Ectodermal cell (in vitro differentiated cells): ENCODE results near the gene DVL2.

Experiments used
- H3K27ac ChIP-seq: 2 replicates; pipeline ENCODE4 v1.7.0; 2013; ENCODE audit warnings: mild to moderate bottlenecking, low read depth, low read length; ENCODE audit not compliant: insufficient read depth, poor library complexity, severe bottlenecking
- H3K27me3 ChIP-seq: 2 replicates; pipeline ENCODE4 v1.7.0; 2013; ENCODE audit warnings: mild to moderate bottlenecking, low read length; ENCODE audit not compliant: insufficient read depth, control insufficient read depth, poor library complexity, severe bottlenecking
- H3K36me3 ChIP-seq: one replicate; pipeline ENCODE4 v1.7.0; 2013; ENCODE audit warnings: low read length; ENCODE audit not compliant: control insufficient read depth, insufficient read depth
- H3K4me1 ChIP-seq: one replicate; pipeline ENCODE4 v1.7.0; 2013; ENCODE audit warnings: low read length; ENCODE audit not compliant: control insufficient read depth, insufficient read depth
- H3K4me3 ChIP-seq: 2 replicates; pipeline ENCODE4 v1.7.0; 2013; ENCODE audit warnings: low read depth, low read length, control low read depth; ENCODE audit not compliant: insufficient read depth
- H3K9me3 ChIP-seq: 2 replicates; pipeline ENCODE4 v1.7.0; 2013; ENCODE audit warnings: mild to moderate bottlenecking, low read length, moderate library complexity; ENCODE audit not compliant: control insufficient read depth
- WGBS, 2 experiments: methylation state at CpG; one replicate each; pipeline ENCODE4 v1.1.7; 2013; ENCODE audit warnings: missing lambda C conversion rate in 2 of 2; 5-methylcytosine and 5-hydroxymethylcytosine counted together

The DVL2 gene

GRCh38 chr17:7254511-7254910 lies 20.2 kb upstream of the DVL2 start:
- no peak overlapping the region for H3K27ac ChIP-seq
- no peak overlapping the region for H3K4me3 ChIP-seq
- WGBS, 2 experiments = 97 to 98% methylated on average over 4 of the region's 4 CpGs
- H3K4me1 ChIP-seq = peaks cover 12% of the 10 kb centered on the region
- H3K27me3 ChIP-seq = no peaks in the 10 kb centered on the region
- H3K9me3 ChIP-seq = no peaks in the 10 kb centered on the region
- H3K36me3 ChIP-seq = peaks cover 18% of the 10 kb centered on the region

DNA sequence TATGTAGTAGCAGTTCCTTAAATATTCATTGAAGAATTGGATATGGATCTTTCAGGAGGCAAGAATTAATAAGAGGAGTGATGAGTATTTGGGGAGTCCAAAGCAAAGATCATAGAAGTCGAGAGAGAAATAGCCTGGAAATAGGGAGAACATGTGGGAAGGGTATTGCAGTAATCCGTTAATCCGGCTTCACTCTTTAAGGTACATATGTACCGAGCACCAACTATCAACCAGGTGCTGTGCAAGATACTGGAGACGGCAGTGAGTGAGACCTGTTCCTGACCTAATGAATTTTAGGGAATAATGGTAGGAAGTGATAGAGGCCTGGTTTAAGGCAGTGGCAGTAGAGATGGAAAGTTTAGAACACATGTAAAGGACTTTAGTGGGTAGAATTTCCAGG lies 18.8 kb upstream of the DVL2 start:
- Histone ChIP-seq H3K36me3 (peaks cover 18% of the 10 kb centered on the region), H3K27ac (no peak overlapping the region), H3K4me3 (peak overlapping the region; percentile 91), H3K9me3 (no peaks in the 10 kb centered on the region), H3K4me1 (peaks cover 20% of the 10 kb centered on the region), H3K27me3 (no peaks in the 10 kb centered on the region)
- 89 to 90% methylated on average over 5 of the region's 5 CpGs for WGBS, 2 experiments

DNA sequence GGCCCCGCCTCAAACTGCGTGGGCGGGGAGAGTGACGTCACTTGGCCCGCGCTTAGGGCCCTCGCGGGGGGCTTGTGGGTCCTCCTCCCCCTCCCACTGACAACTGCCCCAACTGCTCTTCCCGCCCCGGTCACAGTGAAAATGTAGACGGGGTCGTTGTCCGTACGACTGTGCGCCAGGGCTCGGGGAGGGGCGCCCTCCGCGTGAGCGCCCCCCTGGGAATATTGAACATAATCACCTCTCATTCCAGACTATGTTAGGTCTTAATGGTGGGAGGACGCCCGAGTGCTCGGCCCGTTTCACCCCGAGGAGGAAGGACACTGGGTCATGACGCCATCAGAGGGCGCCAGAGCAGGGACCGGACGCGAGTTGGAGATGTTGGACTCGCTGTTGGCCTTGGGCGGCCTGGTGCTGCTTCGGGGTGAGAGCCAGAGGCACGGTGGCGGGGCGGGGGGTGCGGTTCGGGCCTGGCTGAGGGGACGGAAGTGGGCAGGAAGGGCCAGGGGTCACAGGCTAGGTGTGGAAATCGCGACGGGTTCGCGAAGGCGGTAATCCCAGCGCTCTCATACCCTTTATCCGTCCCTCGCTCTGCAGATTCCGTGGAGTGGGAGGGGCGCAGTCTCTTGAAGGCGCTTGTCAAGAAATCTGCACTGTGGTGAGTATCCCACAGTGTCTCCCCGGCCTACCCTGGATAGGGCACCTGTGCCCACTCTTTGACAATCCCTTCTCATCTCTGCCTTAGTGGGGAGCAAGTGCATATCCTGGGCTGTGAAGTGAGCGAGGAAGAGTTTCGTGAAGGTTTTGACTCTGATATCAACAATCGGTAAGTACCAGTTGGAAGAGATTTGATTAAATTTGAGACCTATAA lies 18.1 kb upstream of the DVL2 start, which contains the start of gene ELP5:
Gene ELP5 (plus strand): TSS at position 40 of the 868 bp plus-strand sequence. CDS start 336 bp downstream, at position 376.
- peak within 1 kb of the TSS; percentile 99 for H3K27ac ChIP-seq
- H3K27me3 ChIP-seq = no peaks in the 10 kb centered on the region
- peak within 1 kb of the TSS; percentile 91 for H3K4me3 ChIP-seq
- H3K9me3 ChIP-seq = no peaks in the 10 kb centered on the region
- WGBS, 2 experiments = 2% methylated on average over 55 of the region's 55 CpGs
- peaks cover 20% of the 10 kb centered on the region for H3K4me1 ChIP-seq
- peaks cover 18% of the 10 kb centered on the region for H3K36me3 ChIP-seq

DNA sequence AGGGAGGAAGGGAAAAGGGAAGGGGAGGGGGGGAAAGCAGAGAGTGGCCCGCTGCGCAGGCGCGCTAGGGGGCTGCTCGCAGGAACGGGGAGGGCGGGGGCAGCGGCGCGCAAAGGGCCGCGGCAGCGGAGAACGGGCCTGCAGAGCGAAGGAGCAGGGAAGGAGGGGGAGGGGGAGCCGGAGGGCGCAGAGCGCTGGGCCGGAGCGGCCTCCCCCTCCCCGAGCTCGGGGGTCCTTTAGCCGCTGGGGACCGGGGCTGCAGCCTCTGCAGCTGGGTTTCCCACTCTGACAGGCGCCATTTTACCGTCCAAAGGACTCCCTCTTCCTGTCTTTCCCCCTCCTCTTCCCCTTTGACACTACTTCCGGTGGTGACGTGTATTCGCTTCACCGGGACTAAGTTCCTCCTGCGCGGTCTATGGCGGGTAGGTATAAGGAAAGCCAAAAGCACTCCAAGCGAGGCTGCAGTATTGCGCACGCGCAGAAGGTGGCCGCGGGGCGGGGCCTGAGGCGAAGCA lies 17.4 kb upstream of the DVL2 start, which contains the start of gene CTDNEP1:
Gene CTDNEP1 (minus strand): TSS at position 74 of the 515 bp plus-strand sequence. CDS start 438 bp downstream, outside the sequence.
- WGBS, 2 experiments = 0% methylated on average over 41 of the region's 41 CpGs
- Histone ChIP-seq H3K9me3 (no peaks in the 10 kb centered on the region), H3K4me1 (peaks cover 20% of the 10 kb centered on the region), H3K36me3 (peaks cover 17% of the 10 kb centered on the region), H3K4me3 (peak within 1 kb of the TSS; percentile 91), H3K27ac (peak within 1 kb of the TSS; percentile 99), H3K27me3 (no peaks in the 10 kb centered on the region)

GRCh38 chr17:7250695-7251627 lies 16.6 kb upstream of the DVL2 start:
- Histone ChIP-seq H3K9me3 (no peaks in the 10 kb centered on the region), H3K4me3 (peak overlapping the region; percentile 91), H3K4me1 (peaks cover 20% of the 10 kb centered on the region), H3K27ac (peak overlapping the region; percentile 69), H3K36me3 (peaks cover 16% of the 10 kb centered on the region), H3K27me3 (no peaks in the 10 kb centered on the region)
- 1% methylated on average over 55 of the region's 55 CpGs for WGBS, 2 experiments

- no peaks in the 10 kb centered on the region for H3K27me3 ChIP-seq
- peaks cover 20% of the 10 kb centered on the region for H3K4me1 ChIP-seq
- no peak overlapping the region for H3K27ac ChIP-seq
- 93 to 97% methylated on average over 7 of the region's 7 CpGs for WGBS, 2 experiments
- peak overlapping the region; percentile 91 for H3K4me3 ChIP-seq
- H3K36me3 ChIP-seq = peaks cover 19% of the 10 kb centered on the region
- no peaks in the 10 kb centered on the region for H3K9me3 ChIP-seq
Measured at GRCh38 chr17:7249830-7250229, 15.5 kb upstream of the DVL2 start.

GRCh38 chr17:7249214-7249613 lies 14.9 kb upstream of the DVL2 start:
- 93 to 95% methylated on average over 6 of the region's 6 CpGs for WGBS, 2 experiments
- no peaks in the 10 kb centered on the region for H3K27me3 ChIP-seq
- H3K36me3 ChIP-seq = peaks cover 20% of the 10 kb centered on the region
- H3K9me3 ChIP-seq = no peaks in the 10 kb centered on the region
- H3K4me3 ChIP-seq = no peak overlapping the region
- H3K27ac ChIP-seq = no peak overlapping the region
- peaks cover 20% of the 10 kb centered on the region for H3K4me1 ChIP-seq

GRCh38 chr17:7248796-7249195 lies 14.5 kb upstream of the DVL2 start:
- 94 to 96% methylated on average over 4 of the region's 4 CpGs for WGBS, 2 experiments
- peaks cover 18% of the 10 kb centered on the region for H3K36me3 ChIP-seq
- no peak overlapping the region for H3K4me3 ChIP-seq
- no peak overlapping the region for H3K27ac ChIP-seq
- H3K9me3 ChIP-seq = no peaks in the 10 kb centered on the region
- H3K27me3 ChIP-seq = no peaks in the 10 kb centered on the region
- H3K4me1 ChIP-seq = peaks cover 20% of the 10 kb centered on the region

DNA sequence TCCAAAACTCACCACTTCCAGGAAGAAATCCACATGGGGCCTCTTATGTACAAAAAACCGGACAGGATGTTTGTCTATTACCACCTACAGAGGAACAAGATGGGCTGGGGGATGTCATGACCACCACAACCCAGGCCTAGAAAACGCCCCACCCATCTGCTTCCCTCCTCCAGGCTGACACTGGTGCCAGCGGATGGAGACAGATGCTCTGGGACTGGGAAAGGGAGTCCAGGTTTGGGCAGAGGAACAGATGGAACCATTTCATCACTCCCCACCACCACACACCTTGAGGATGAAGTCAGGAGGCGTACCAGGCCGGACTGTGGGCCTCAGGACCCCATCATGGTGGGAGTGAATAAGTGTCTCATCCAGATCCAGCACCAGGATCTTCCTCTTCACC lies 12.5 kb upstream of the DVL2 start:
- 90 to 99% methylated on average over 5 of the region's 5 CpGs for WGBS, 2 experiments
- Histone ChIP-seq H3K27ac (no peak overlapping the region), H3K27me3 (no peaks in the 10 kb centered on the region), H3K9me3 (no peaks in the 10 kb centered on the region), H3K36me3 (peaks cover 18% of the 10 kb centered on the region), H3K4me3 (no peak overlapping the region), H3K4me1 (peaks cover 20% of the 10 kb centered on the region)
